Fibroblast of lung (primary cell): Measurements from ENCODE around the gene KIF26A.

Experiments used
- EZH2 ChIP-seq: IDR thresholded peaks from 2 replicates; pipeline ENCODE4 v1.5.1; 2012; ENCODE audit warnings: low read length, control low read depth, mild to moderate bottlenecking; ENCODE audit errors: missing control alignments
- TF ChIP-seq, protein P1 (sequence below), 2 donors: IDR thresholded peaks in 1 of 2; conservative IDR thresholded peaks in 1 of 2; 1 replicate in 1 of 2; 2 replicates in 1 of 2; pipeline ENCODE4 v1.5.1; 2011 to 2012; ENCODE audit warnings: low read length in 2 of 2, control low read depth in 1 of 2, inconsistent platforms in 1 of 2, low read depth in 1 of 2, mild to moderate bottlenecking in 1 of 2

DNA sequence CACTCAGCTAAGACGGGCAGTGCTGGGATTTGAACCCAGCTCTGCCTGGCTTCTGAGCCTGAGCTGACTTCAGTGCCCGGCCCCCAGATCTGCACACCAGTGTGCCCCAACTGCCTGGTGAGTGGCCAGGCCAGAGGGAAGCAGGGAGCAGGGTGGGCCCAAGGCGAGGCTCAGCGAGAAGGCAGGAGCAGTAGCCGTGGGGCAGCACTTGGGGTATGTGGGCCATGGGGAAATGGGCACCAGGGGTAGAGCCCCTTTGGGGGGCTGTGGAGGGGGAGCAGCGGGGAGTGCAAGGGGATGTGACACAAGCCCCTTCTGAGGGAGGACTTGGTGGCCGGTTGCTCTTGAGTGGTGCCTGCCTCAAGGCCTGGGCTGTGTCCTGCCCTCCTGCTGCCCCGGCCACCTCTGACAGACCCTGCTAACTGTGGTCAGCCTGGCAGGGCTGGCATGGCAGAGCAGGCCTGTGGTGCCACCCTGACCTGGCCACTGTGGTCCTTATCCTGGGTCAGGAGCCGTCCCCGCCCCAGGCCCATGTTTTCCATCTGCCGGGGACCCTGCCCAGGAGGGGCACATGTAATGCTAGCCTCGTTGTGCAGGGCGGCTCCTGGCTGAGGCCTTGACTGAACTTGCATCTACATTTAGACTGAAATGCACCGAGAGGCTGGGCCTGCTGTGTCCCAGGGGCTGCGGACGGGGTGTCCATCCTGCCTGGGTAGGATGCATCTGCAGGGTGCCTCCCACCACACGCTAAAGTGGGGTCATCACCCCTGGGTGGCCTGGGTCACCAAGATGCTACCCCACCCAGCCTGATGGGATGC, 90.5 kb downstream of the KIF26A start:
- TF ChIP-seq, protein P1, sequence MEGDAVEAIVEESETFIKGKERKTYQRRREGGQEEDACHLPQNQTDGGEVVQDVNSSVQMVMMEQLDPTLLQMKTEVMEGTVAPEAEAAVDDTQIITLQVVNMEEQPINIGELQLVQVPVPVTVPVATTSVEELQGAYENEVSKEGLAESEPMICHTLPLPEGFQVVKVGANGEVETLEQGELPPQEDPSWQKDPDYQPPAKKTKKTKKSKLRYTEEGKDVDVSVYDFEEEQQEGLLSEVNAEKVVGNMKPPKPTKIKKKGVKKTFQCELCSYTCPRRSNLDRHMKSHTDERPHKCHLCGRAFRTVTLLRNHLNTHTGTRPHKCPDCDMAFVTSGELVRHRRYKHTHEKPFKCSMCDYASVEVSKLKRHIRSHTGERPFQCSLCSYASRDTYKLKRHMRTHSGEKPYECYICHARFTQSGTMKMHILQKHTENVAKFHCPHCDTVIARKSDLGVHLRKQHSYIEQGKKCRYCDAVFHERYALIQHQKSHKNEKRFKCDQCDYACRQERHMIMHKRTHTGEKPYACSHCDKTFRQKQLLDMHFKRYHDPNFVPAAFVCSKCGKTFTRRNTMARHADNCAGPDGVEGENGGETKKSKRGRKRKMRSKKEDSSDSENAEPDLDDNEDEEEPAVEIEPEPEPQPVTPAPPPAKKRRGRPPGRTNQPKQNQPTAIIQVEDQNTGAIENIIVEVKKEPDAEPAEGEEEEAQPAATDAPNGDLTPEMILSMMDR (conservative IDR thresholded peaks at IDR 0.05 in 1 of 2, IDR thresholded peaks at IDR 0.05 in 1 of 2; ENCODE audit: low read depth in 1 of 2, low read length in 2 of 2): no peak
- TF ChIP-seq EZH2: no peak
